Measurements from ENCODE around the gene PHOX2A.
"Not testable (repeated sequence)": the region's sequence is repeated elsewhere in the genome, so short reads cannot be mapped to it uniquely, and the experiment has no call there.

Gene PHOX2A

DNA sequence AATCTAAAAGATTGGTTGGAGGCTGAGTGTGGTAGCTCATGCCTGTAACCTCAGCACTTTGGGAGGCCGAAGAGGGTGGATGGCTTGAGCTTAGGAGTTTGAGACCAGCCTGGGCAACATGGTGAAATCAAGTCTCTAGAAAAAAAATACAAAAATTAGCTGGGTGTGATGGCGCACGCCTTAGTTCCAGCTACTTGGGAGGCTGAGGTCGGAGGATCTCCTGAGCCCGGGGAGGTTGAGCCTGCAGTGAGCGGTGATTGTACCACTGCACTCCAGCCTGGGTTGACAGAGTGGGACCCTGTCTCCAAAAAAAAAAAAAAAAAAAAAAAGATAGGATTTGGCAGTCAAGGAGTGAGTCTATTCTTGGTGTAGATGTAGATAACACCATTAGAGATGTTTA lies 41.4 kb downstream of the PHOX2A start:
- Histone ChIP-seq H3K27ac (no peak overlapping the region), H3K4me3 (ENCODE audit: low read depth in 1 of 2, low read length in 1 of 2) (no peak overlapping the region), H3K9me3 (no peaks in the 10 kb centered on the region), H3K27me3 (no peaks in the 10 kb centered on the region), H3K36me3 (no peaks in the 10 kb centered on the region), H3K4me1 (ENCODE audit: control insufficient read depth in 1 of 2, insufficient read depth in 1 of 2, low read depth in 1 of 2, low read length in 1 of 2) (no peaks in the 10 kb centered on the region)
- no peak for TF ChIP-seq CTCF (IDR thresholded peaks at IDR 0.05)

DNA sequence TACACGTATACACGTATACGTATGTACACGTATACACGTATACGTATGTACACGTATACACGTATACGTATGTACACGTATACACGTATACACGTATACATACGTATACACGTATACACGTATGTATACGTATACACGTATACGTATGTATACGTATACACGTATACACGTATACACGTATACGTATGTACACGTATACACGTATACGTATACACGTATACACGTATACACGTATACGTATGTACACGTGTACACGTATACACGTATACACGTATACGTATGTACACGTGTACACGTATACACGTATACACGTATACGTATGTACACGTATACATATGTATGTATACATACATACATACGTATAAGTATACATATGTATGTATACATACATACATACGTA lies 42.5 kb downstream of the PHOX2A start:
- H3K4me3 ChIP-seq (ENCODE audit: low read depth in 1 of 2, low read length in 1 of 2); H3K4me1 ChIP-seq (ENCODE audit: control insufficient read depth in 1 of 2, insufficient read depth in 1 of 2, low read depth in 1 of 2, low read length in 1 of 2); H3K36me3 ChIP-seq: not testable (repeated sequence)

DNA sequence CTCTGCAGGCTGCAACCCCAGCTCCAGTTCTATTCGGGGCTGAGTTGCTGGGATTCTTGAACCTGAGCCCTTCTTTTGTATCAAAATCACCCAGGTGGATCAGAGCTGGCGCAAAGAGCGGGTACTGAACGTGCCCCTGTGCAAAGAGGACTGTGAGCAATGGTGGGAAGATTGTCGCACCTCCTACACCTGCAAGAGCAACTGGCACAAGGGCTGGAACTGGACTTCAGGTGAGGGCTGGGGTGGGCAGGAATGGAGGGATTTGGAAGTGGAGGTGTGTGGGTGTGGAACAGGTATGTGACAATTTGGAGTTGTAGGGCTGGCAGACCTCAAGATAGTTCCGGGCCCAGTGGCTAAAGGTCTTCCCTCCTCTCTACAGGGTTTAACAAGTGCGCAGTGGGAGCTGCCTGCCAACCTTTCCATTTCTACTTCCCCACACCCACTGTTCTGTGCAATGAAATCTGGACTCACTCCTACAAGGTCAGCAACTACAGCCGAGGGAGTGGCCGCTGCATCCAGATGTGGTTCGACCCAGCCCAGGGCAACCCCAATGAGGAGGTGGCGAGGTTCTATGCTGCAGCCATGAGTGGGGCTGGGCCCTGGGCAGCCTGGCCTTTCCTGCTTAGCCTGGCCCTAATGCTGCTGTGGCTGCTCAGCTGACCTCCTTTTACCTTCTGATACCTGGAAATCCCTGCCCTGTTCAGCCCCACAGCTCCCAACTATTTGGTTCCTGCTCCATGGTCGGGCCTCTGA lies 48.3 kb downstream of the PHOX2A start:
- Histone ChIP-seq H3K4me1 (ENCODE audit: control insufficient read depth in 1 of 2, insufficient read depth in 1 of 2, low read depth in 1 of 2, low read length in 1 of 2) (no peaks in the 10 kb centered on the region), H3K9me3 (no peaks in the 10 kb centered on the region), H3K27ac (no peak overlapping the region), H3K36me3 (no peaks in the 10 kb centered on the region), H3K27me3 (no peaks in the 10 kb centered on the region), H3K4me3 (ENCODE audit: low read depth in 1 of 2, low read length in 1 of 2) (no peak overlapping the region)
- no peak for TF ChIP-seq CTCF (IDR thresholded peaks at IDR 0.05)

More for the DNA sequence above, 42.5 kb downstream of the PHOX2A start:
- not testable (repeated sequence) for H3K27ac ChIP-seq, H3K9me3 ChIP-seq, H3K27me3 ChIP-seq

DNA sequence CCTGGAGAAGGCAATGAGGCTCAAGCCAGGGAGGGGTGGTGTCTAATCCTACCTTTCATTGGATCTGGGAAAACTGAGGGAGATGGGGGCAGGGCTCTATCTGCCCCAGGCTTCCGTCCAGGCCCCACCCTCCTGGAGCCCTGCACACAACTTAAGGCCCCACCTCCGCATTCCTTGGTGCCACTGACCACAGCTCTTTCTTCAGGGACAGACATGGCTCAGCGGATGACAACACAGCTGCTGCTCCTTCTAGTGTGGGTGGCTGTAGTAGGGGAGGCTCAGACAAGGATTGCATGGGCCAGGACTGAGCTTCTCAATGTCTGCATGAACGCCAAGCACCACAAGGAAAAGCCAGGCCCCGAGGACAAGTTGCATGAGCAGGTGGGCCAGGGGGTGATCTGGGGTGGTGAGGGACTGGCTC lies 52.0 kb downstream of the PHOX2A start, which contains the start of gene FOLR1:
FOLR1 (plus strand) TSS at position 180 of the 421 bp plus-strand sequence; CDS start at position 214, 34 bp downstream.
- TF ChIP-seq CTCF (IDR thresholded peaks at IDR 0.05) = no peak
- Histone ChIP-seq H3K4me1 (ENCODE audit: control insufficient read depth in 1 of 2, insufficient read depth in 1 of 2, low read depth in 1 of 2, low read length in 1 of 2) (no peaks in the 10 kb centered on the region), H3K27me3 (no peaks in the 10 kb centered on the region), H3K9me3 (no peaks in the 10 kb centered on the region), H3K36me3 (no peaks in the 10 kb centered on the region), H3K4me3 (ENCODE audit: low read depth in 1 of 2, low read length in 1 of 2) (no peak within 1 kb of the TSS), H3K27ac (no peak within 1 kb of the TSS)

GRCh38 chr11:72190631-72191071 lies 53.3 kb downstream of the PHOX2A start:
- Histone ChIP-seq H3K27me3 (no peaks in the 10 kb centered on the region), H3K27ac (no peak overlapping the region), H3K4me3 (ENCODE audit: low read depth in 1 of 2, low read length in 1 of 2) (no peak overlapping the region), H3K4me1 (ENCODE audit: control insufficient read depth in 1 of 2, insufficient read depth in 1 of 2, low read depth in 1 of 2, low read length in 1 of 2) (no peaks in the 10 kb centered on the region), H3K36me3 (no peaks in the 10 kb centered on the region), H3K9me3 (no peaks in the 10 kb centered on the region)
- no peak for TF ChIP-seq CTCF (IDR thresholded peaks at IDR 0.05)

GRCh38 chr11:72189455-72190250 lies 54.3 kb downstream of the PHOX2A start:
- Histone ChIP-seq H3K4me1 (ENCODE audit: control insufficient read depth in 1 of 2, insufficient read depth in 1 of 2, low read depth in 1 of 2, low read length in 1 of 2) (no peaks in the 10 kb centered on the region), H3K27me3 (no peaks in the 10 kb centered on the region), H3K9me3 (no peaks in the 10 kb centered on the region), H3K27ac (no peak overlapping the region), H3K36me3 (no peaks in the 10 kb centered on the region), H3K4me3 (ENCODE audit: low read depth in 1 of 2, low read length in 1 of 2) (no peak overlapping the region)
- no peak for TF ChIP-seq CTCF (IDR thresholded peaks at IDR 0.05)

Measured in neutrophil (primary cell).